SU-DHL-6 (cell line): ENCODE results near the gene PPP1R27.

Experiments used
- CTCF ChIP-seq: fragments of 200-600 bp; sonication (generic); IDR thresholded peaks from one replicate; pipeline ENCODE4 v1.5.1; 2017; ENCODE audit warnings: antibody characterized with exemption, mild to moderate bottlenecking, low read length, moderate library complexity; ENCODE audit not compliant: insufficient read depth, poor library complexity, severe bottlenecking
- EZH2phosphoT487 ChIP-seq: fragments of 200-600 bp; sonication (generic), shearing (Covaris generic); conservative IDR thresholded peaks from 2 replicates; pipeline ENCODE4 v1.6.1; 2018; ENCODE audit warnings: mild to moderate bottlenecking, antibody characterized with exemption, low read length, moderate library complexity, mixed read lengths

- TF ChIP-seq CTCF (no peak), EZH2phosphoT487 (no peak)
These were observed 30.1 kb downstream of the PPP1R27 start for GRCh38 chr17:81804559-81805399.
